Amniotic epithelial cell (primary cell): ENCODE measurements around the gene GRIK2.

Source experiments
- DNase-seq: peaks from one replicate; pipeline ENCODE4 v3.0.0-alpha.2; 2010; ENCODE audit warnings: low read depth

The GRIK2 gene

DNA sequence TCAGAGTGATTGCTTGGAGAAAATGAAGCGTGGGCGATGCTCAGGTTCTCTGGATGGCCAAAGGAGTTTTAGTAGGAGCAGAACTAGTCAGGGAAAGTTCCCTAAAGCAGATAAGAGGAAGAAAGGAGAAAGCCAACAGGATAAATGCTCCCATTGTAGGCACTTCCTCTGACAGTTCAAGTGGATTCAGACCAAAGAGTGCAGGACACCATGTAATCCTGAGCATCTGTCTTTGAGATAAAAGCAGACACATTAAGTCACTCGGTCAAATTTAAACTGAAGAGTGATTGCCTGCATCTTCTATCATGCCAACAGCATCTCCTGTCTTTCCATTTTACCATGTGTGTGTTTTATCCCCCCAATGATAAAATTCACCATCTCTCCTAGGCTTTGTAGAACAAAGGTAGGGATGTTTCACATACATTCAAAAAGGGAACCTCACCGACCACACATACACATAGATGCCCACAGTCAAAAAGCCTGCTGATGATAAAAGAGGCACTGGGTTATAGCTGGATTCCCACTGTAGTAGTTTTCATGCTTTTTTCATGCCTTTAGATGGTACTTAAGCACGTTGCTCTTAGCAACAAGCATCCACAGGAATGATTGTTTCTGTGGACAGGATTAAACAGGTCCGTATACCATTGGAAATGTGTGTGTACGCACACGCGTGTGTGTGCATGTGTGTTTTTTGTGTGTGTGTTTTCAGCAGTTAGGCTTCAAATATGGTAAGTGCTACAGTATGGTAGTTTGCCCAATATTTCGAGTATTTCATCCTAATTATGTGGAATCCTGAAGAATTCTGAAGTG lies 7.0 kb downstream of the GRIK2 start:
- no peak for DNase-seq

DNA sequence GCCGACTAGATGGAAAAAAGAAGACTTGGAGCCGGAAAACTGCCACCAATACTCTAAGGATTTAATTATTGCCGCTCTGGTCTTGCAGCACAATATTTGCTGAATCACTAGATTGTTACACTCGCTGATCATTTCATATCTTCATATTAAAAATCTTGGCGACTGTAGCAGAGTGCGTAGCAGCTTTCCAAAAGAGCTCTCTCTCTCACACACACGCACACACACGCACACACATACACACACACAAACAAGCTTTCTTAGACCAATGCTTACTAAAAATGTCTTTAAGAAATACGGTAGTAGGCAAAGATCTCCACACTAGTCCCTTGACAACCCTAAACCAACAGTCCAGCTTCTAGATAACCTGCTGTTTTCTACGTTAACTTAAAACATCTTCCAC lies 7.7 kb downstream of the GRIK2 start:
- no peak for DNase-seq

GRCh38 chr6:101401792-101402621 lies 8.5 kb downstream of the GRIK2 start:
- DNase-seq: peak; percentile 24

- DNase-seq: peak; percentile 7
Measured at GRCh38 chr6:101402622-101403031, 9.1 kb downstream of the GRIK2 start.

DNA sequence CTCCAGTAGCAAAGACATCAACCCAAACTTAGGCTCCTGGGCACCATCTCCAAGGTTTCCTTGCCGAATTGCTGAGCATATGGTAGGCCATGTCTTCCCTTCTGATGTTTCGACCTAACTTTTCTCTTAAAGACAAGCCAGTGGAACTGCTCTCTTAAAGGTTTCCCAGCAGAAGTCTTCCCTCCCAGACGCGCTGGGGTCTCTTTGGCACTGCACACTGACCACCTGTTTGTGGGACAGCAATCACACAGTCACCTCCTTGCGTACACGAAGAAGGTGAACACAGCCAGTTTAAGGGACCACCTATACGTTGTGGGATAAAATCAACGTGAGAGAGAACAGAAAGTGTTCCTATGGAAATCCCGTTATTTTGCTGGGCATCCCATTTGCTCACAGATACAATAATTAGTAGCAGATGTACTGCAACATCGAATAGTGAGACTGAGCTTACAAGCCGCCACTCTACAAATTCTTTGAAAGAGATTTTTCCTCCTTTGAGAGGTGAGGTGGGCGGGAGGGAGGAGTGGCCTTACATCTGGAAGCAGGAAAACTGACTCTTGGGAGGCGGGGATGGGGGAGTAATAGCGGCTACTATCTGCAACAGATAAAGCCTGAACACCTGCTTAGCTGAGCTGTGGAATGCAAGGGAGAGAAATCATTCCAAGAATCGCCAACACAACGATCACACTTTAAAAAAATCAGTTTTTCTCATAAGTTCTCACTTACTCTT lies 9.9 kb downstream of the GRIK2 start:
- peak; percentile 23 for DNase-seq

DNA sequence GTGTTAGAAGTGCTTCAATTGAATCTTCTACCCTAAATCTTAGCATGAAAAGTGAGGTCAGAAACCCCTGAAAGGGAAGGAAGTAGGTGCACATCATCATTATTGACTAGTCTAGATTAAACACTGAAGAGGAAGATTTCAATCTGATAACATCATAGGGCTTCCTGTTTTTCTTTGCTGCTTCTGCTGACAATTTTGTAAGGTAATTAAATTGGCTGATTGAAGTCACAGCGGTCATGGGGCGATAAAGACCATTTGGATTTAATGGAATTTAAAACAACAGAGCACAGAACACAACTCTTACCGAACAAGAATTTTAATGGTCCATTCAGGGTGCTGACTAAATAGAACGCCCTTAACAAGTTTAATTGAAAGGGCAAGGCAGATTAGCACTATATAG lies 11.3 kb downstream of the GRIK2 start:
- no peak for DNase-seq

DNA sequence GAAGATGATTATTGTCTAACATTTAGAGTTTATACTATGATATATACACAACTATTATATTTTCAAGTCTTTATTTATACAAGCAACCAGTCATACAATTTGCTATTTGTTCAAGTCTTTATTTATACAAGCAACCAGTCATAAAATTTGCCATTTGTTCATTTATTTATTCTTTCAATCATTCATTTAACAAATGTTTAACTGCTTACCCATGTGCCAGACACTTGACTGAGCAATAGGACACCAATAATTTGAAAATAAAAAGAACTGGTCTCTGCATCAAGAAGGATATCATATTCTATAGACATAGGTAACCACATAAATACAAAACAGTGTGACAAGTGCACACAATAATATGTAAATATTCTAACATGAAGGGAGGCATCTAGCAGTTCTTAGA lies 20.3 kb downstream of the GRIK2 start:
- no peak for DNase-seq

DNA sequence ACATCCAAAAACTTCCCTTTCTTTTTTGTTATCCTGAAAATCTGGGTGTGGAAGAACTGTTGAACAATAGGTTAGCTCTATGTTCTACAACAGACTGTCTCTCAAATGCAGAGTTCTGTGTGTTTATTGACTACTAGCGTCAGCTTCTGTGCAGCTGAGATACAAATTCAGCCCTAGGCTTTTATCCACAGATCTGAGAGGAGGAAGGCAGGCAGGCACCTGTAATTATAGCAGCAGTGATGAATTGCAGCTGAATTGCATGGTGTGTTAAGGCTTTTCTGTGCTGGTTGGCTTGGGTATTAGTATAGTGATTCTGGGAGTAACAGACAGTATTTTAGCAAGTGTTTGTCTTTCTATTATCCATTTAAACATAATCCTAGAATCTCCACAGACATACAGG lies 24.4 kb downstream of the GRIK2 start:
- no peak for DNase-seq

GRCh38 chr6:101422251-101422650 lies 28.7 kb downstream of the GRIK2 start:
- no peak for DNase-seq

GRCh38 chr6:101422811-101423210 lies 29.3 kb downstream of the GRIK2 start:
- DNase-seq: no peak

- peak; percentile 1 for DNase-seq
Measured at GRCh38 chr6:101429270-101429669, 35.8 kb downstream of the GRIK2 start.

DNA sequence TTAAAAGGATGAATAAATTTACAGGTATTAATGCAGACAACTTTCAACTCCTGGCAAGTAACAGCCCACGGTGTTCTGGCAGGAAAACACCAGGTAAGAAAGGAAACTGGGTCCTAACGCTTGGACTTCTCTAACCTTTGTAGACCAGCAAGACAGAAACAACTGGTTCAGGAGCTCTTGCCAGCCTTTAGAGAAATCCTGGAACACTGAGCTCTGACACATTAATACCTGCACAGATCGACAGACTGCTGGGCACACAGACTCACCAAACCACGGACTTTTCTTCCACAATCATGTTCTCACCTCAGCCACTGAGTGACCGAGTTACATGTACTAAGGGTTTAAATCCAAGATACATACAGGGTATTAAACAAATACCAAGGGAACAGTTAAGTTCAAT lies 36.3 kb downstream of the GRIK2 start:
- no peak for DNase-seq

- no peak for DNase-seq
Measured at GRCh38 chr6:101433141-101433540, 39.6 kb downstream of the GRIK2 start.

- DNase-seq: no peak
Measured at GRCh38 chr6:101434601-101435000, 41.1 kb downstream of the GRIK2 start.

- no peak for DNase-seq
Measured at GRCh38 chr6:101435038-101435437, 41.5 kb downstream of the GRIK2 start.

DNA sequence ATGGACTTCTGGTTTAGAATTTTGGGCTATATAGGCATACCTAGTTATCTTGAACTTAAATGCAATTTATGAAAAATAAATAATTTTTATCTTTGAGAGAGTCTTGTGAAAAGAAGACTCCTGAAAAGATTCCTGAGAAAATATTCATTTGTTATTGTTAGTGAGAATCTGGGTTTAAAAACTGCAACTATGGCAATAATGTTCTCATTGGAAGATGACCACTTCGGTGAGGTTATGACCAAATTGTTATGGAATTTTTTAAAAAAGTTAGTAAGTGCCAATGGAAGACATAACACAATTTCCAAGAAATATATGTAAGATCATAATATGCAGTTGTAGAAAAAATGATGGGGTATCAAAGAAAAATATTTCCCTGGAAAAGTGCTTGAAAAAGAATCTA lies 46.3 kb downstream of the GRIK2 start:
- DNase-seq: no peak

GRCh38 chr6:101443315-101443714 lies 49.8 kb downstream of the GRIK2 start:
- no peak for DNase-seq

DNA sequence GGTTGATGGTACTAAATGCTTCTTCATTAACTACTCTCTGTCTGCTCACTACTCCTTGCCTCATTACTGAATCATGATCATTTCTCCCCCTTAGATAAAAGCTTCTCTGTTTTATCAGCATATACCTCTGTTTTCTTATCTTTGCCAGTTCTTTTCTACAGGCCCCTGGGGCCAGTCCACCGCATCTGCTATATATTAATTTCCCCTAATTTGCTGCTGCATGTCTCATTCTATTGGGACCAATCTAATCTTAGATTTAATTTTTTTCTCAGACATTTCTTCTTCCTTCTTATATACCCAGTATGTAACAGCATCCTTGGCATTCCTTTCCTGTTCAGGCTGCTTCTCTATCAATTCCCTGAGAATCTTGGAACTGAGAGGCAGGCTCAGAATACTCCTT lies 51.2 kb downstream of the GRIK2 start:
- no peak for DNase-seq

- DNase-seq: no peak
Measured at GRCh38 chr6:101445527-101445926, 52.0 kb downstream of the GRIK2 start.

DNA sequence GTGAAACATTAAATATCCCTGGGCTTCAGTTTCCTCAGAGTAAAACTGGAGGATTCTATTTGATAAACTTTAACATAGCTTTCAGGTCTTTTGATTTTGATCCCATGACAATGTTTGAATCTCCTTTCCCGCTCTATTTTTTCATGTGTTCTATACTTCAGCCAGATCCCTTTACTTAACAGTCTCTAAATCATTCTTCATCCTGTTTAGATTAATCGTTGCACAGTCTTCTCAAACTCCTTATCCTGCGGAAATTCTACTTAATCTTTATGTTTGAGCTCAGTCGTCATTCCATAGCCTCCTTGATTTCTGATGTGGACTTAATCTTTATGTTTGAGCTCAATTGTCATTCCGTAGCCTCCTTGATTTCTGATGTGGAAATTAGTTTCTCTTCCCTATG lies 57.4 kb downstream of the GRIK2 start:
- DNase-seq: no peak

DNA sequence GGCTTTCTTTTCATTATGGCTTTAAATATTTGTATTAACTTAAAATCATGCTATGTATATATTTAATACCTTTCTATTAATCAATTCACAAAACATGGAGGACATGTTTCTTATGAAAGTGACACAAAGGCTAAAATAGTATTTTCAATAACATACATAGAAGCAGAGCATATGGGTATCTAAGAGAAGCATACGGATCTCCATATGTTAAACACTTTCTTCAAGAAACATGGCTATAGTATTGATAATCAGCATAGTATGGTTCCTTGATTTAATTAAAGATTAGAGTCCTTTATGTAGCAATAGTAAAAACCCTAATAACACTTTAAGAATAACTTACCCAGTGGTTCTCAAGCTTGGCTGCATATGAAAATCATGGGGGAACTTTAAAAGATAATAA lies 58.5 kb downstream of the GRIK2 start:
- DNase-seq: no peak

DNA sequence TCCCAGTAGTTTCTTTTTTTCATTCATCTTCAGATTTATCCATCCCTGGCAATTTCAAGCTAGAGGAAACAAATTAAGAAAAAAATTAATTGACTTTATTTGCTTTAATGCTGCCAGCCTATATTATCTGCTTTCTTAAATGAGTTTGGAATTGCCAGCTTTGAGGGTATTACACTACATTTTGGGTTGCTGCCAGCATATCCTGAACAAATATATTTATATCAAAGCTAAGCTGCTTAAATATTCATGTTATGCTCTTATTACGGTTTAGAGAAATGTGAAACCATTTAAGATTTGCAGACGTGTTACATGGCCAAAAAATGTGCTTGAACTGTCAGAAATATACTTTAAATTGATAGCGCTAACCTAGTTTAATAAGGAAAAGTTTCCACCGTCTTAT lies 59.7 kb downstream of the GRIK2 start:
- no peak for DNase-seq
